CD4-positive, alpha-beta T cell treated with Interleukin-12 subunit alpha and Interleukin-12 subunit beta, for 1 hour (primary cell): ENCODE data around the gene ZNRF1.
A peak's percentile ranks its signal among the peaks of the same experiment; 100 is the strongest.
"Not testable (repeated sequence)": the region's sequence is repeated elsewhere in the genome, so short reads cannot be mapped to it uniquely, and the experiment has no call there.

Source experiments
- DNase-seq: peaks from one replicate; pipeline ENCODE4 v3.0.0-alpha.2; 2020

The ZNRF1 gene

GRCh38 chr16:75081179-75081859 is 82.5 kb downstream of the ZNRF1 start:
- DNase-seq, result no peak

DNA sequence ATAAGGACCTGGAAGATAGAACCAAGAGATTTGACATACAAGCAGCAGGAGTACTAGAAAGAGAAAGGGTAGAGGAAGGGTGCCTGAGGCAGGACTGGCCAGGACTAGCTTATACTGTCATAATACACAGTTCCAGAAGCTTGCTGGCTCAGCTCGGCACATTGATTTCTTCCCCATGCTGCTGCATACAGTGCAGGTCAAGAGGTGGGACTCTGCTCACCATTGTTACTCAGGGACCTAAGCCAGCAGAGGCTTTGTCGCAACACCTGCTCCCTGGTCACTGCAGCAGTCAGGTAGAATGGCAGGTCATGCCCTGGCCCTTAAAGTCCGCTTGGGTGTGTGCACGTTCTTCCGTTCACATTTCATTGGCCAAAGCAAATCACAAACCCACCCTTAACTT is 85.0 kb downstream of the ZNRF1 start:
- DNase-seq, result no peak

DNA sequence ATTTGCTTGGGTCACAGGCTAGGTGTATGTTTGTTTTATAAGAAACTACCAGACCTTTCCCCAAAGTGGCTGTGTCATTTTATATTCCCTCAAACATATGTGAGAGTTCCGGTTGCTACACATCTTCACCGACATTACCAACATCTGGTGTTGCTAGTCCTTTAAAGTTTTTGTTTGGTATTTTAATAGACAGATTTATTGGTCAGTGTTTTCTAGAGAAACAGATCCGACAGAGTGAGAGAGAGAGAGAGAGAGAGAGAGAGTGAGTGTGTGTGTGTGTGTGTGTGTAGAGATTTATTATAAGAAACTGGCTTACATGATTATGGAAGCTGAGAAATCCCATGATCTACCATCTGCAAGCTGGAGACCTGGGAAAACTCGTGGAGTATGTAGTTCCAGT is 86.7 kb downstream of the ZNRF1 start:
- DNase-seq, result no peak

- DNase-seq, result no peak
These were observed 87.5 kb downstream of the ZNRF1 start for GRCh38 chr16:75086281-75086680.

GRCh38 chr16:75086688-75087374 is 88.0 kb downstream of the ZNRF1 start:
- DNase-seq, result no peak

GRCh38 chr16:75087375-75087979 is 88.7 kb downstream of the ZNRF1 start:
- DNase-seq, result no peak

DNA sequence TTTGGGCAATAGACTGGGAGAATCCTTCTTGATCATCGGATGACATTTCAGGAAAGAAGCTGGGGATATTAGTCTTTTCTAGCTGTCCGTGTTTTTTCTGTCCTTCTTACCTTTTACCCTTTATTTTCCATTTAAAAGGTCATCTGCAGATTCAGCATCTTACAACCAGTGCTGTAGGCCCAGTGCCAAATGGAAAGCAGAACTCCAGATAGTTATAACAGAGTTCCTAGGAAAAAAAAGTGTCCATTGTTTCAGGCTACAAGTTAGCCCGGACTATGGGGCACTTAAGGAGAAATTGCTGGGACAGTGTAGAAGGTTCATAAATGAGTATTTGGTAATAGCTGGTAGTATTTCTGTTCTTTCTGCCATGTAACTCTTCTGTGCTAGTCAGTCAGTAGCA is 89.4 kb downstream of the ZNRF1 start:
- DNase-seq, result no peak

GRCh38 chr16:75088934-75089333 is 90.1 kb downstream of the ZNRF1 start:
- no peak for DNase-seq

GRCh38 chr16:75089486-75090202 is 90.8 kb downstream of the ZNRF1 start:
- no peak for DNase-seq

GRCh38 chr16:75090899-75091298 is 92.1 kb downstream of the ZNRF1 start:
- DNase-seq, result not testable (repeated sequence)

DNA sequence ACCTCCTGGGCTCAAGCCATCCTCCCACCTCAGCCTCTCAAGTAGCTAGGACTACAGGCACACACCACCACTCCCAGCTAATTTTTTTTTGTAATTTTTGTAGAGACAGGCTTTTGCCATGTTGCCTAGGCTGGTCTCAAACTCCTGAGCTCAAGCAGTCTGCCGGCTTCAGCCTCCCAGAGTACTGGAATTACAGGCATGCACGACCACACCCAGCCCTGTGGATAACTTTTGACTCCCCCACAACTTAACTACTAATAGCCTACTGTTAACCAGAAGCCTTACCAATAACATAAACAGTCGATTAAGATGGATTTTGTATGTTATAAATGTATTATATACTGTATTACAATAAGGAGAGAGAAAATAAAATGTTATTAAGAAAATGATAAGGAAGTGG is 92.8 kb downstream of the ZNRF1 start:
- not testable (repeated sequence) for DNase-seq

GRCh38 chr16:75092777-75093176 is 94.0 kb downstream of the ZNRF1 start:
- no peak for DNase-seq

- no peak for DNase-seq
These were observed 95.0 kb downstream of the ZNRF1 start for GRCh38 chr16:75093598-75094540.

DNA sequence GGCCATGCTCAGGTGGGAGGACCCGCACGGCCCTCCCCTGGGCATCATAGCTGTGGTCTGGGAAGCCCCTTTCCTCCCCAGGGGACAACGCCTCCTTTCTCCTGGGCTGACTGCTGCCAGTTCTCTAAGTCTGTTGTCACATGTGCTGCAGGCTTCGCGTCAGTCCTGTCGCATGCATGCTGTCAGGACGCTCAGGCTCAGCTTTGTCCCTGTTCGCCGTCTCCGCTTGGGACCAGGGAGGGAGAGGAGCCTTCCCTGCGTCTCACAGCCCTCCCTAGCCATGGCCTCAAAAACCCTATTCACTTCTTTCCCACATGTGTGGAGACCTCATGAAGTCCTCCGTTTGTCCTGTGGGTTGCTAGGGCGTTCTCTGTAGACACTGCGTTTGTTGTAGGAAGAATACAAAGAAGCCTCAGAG is 96.4 kb downstream of the ZNRF1 start:
- no peak for DNase-seq

- no peak for DNase-seq
These were observed 97.8 kb downstream of the ZNRF1 start for GRCh38 chr16:75096656-75097055.

- DNase-seq, result no peak
These were observed 98.5 kb downstream of the ZNRF1 start for GRCh38 chr16:75097191-75097761.

DNA sequence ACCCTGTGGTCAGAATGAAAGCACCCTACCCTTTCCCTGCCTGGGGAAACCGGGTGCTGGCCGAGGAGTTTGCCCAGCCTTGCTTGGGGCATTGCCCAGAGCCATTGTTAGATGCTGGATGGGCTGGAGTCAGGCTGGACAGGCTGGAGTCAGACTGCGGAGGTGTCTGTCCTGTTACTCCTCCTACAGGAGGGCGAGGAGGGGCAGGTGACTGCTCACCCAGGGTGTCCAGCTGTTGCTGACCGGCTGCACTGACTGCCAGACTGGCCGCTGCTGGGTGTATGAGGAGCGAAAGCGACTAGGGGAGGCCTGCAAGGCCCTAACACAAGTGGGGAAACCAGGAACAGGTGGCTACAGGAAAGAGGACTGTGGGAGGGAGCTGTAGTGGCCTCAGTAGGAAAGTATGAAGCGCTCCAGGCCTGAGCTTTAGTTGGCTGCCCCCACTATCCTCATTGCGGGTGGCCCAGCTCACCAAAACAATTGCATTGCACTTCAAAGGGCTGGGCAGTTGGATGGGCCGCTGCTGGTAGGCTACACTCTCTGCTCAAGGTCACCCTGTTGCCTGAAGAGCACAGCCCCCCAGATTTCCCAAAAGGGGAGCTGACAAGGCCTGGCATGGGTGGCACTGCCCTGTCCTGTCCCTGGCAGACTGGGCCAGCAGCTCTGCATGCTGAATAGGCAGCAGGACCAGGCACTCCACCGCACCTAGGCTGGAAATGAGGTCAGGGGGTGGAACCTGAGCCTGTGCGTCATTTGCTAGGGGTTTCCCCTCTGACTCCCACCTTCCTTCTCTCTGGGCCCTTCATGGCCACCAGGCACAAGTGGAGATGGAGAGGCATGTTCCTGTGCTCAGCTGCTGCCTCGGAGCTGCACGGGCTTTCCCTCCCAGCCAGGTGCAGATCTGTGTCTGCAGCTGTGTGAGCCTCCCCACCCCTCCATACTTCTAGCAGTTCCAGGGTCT is 99.4 kb downstream of the ZNRF1 start:
- DNase-seq, result peak; percentile 75

GRCh38 chr16:75099075-75099667 is 100.3 kb downstream of the ZNRF1 start:
- DNase-seq, result no peak

DNA sequence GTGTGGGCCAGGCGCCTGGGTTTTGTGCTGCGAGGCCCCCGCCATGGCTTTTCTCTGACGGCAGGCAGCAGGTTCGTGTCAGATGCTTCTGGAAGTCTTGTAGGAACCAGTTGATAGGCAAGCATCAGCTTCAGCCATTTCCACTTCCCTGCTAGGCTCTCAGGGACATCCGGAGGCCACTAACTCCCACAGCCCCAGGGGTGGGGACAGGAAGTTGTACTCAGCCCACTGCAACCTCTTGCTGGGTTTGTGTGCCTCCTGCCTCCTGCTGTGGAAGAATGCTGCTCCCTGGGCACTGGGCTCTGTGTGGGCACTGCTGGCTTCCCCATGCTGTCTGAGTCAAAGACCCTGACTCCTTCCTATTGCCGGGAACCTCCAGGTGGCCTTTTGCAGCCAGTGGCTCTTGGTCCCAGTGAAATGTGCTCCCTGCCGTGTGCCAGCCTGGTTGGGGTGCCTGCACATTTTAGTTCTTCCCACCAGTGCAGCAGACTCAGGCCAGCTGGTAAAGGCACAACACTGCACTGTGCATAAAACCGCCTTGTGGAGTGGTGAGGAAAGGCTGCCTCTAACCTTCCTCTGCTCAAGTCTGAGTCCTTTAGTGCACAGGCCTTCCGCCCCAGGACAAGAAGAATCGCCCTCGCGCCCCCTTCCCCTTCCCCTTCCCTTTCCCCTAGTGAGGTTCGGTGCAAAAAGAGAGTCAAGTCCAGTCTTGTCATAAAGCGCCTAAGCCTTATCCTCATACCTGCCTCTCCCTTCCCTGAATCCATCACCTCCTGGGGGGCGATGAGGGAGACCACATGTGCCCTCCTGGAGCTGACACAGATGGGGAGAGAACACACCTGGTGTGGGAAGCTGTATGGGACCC is 101.1 kb downstream of the ZNRF1 start:
- peak; percentile 44 for DNase-seq
